NCI-H345 (cell line): ENCODE measurements around the gene SLU7.

Experiments
- DNase-seq: peaks from one replicate; lab custom pipeline; 2025; lab: John Stamatoyannopoulos, UW

The SLU7 gene

DNA sequence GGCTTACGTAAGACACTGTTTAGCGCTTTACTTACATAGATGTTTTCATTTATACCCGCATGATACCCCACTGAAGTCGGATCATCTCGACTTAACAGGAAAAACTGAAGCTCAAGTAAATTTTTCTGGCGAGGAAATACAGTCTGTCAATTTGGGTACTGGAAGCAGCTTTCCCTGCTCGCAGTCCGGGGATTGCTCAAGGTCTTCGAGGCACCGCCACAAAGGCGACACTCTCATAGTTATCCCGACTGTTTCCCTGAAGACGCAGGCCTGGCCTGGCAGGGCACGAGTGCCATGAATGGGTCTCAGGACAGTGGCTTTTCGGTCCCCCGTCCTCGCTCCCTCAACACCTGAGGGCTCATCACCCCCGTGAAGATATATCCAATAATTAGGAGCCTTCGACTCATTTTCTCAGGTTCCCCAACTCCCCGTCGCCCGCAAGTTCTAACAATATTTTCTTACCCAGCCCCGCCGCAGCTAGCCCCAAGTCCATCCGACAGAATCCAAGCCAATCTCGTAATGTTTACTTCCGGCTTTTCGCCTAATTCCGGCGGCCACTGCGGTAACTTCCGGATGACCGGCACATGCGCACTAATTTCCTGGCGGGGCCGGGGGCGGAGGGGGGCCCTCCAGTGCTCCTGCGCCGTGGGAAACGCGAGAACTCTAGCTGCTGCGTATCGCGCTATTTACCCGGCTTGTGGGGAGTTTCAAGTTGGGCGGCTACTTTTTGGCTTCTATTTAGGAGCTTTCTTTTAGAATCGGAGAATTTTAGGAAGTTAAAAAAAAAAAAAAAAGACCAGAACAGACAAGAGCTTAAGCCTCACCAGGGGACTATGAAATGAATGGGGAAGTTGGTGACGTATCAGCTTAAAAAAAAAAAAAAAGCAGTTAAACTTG is at the start of gene SLU7:
Gene SLU7, minus strand, starts transcription at position 521 of the 897 bp plus-strand sequence. CDS start 3,787 bp downstream, outside the sequence.
- DNase-seq: peak; percentile 95

DNA sequence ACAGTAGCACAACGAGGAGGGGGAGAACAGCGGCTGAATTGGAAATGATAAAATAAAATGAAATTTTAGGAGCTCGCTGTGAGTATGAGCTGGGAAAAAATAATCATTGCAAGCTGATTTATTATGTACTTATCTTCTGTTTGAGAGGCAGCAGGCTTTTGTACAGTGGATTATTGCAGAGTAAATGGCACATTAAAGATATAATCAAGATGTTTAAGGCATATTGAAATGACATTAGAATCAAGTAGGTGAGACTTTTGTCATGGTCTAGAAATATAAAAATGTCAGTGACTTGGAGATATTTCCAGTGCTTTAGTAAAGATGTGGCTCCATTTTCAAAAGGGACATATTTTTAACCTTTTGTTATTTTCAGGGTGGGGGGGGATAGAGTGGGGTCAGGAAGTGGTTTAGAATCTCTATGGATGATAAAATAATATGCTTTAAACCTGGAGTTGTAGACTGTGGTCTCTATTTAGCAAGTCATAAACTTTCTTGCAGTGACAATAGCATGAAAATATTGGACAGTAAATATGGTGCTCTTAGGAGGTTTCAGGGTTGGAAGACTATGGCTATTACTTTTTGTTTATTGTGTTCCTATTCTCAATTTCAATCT is 49.6 kb upstream of the SLU7 start:
- DNase-seq: no peak

DNA sequence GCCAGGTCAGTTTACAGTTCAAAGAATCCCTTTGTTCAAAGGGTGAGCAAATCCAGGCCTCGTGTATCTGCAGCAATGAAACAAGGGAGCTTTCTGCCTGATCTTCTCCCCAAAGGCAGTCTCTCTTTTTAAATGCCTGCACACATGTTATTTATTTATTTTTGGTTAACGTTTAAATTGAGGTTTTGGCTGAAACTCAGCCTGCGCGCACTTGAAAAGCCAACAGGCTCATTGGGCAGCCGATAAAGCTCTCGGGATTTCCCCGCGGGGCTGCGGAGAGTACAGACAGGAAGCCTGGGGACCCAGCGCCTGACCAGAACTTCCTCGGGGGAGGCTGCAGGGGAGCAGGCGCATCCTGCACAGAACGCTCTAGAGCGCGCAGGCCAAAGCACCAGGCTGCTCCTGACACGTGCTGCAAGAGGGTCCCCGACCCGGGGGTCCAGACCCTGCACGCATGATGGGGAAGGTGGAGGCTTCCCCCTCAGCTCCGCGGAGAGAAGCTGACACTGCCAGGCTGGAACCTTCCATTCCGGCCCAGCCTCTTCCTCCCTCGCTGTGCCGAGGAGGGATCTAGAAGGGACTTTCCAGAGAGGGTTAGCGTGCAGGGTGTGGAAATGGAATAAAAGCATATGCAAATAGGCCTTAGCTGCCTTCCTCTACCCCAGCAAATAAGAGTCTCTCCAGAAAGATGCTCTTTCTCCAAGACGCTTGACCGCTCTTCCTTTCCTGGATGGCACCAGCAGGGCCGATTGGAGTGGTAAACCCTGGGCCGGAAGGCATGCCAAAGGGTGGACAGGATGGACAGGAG is 48.9 kb upstream of the SLU7 start:
- no peak for DNase-seq

DNA sequence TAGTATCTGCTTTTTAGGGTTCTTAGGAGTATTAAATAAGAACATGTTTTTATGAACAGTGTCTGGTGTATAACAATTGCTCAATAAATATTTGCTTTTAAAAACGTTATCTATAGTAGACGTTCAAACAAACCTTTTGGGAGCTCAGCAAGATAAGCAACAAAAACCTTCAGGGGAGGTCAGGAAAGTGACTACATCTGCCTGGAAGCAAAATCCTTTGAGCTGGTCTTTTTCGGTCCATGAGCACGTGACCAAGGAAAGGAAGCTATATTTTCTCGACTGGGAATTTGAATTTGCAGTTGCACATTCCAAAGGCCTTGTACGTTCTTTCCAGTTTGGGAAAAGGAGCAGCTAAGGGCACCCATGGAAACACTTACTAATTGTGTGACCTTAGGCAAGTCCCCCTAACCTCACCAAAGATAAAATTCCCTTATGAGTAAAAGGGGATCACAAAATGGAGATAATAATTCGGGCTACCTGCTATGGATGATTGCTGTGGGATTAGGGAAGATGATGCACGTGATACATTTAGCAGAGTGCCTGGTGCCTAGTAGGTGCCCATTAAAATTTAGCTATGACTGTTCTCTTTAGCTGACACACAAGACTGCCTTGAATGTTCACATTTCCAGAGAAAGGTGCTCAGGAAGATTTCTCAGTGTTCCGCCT is 48.1 kb upstream of the SLU7 start:
- DNase-seq: no peak

DNA sequence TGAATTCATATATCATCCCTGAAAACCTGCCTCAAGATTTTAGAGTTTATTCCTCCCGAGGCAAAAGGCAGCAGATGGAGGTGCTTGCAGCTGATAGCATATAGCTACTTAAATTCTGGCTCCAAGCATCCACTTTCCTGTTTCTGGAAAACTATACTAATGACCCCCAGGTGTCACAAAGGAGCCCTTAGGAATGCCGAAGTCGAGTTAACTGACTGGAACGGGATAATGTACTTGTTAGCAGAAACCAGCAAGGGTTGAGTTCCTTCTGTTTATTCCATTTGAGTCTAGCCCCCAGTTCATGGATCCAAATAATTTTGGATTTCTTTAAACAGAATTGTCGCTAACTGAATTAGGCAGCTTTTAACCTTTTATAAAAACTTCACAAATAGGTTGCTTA is 47.2 kb upstream of the SLU7 start:
- no peak for DNase-seq

DNA sequence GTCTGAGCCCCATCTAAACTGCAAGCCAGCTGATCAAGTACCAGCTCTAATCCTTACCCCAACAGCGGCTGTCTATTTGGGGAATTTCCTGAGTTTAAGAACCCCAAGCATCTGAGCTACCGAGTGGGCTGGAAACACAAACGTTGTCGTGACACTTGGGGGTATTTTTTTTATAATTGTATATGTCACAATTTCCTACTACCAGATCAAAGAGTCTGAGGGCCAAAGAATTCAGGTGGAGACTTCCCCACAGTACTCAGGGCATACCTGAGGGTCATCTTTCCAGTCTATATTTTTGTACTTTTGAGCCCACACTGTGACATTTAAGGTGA is 45.6 kb upstream of the SLU7 start:
- no peak for DNase-seq

DNA sequence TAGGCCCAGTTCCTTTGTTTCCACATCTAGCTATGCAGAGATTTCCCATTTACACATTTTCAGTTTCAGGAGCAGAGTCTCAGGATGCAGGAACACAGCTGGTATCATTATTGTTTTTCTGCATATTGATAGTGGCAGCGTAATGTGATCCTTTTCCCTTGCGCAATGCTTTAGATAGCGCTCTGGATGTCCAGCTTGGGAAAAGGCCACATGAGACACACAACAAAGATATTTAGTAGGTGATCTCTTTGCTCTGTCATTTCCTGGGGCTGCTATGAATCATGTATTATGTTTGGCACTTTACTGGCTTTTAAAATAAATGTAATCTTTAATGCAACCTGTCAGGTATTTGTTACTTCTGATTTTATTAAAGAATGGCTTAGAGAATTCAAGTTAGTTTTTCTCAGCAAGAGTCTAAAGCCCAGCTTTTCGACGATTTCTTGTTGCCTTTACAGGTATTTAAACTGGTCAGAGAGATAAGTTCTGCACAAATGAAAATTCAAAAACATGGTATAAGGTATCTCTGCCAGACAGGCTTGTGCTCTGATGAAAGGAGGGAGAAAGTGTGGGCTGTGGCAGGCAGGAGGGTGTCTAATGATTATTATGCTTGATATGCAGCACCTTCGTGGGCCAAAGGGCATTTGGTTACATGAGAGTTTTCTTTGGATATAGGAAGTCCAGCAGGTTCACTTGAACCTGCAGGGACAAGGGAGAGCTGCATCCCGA is 45.0 kb upstream of the SLU7 start:
- DNase-seq: peak; percentile 2

DNA sequence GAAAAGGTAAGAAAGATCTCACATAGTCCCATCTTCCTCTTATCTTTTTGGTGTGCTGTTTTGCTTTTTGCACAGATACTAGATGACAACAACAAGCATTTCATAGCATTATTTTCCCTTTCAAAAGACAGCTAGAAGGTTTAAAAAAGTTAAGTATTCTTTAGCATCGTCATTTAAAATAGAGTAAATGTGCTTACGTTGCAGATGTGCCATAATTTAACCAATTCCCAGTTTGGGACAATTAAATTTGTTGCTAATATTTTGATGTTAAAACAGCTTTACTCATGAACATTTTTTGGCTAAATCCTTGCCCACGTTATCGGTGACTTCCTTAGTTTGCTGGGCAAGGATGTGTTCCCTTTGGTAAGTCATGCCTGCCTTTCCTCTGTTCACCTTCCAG is 44.3 kb upstream of the SLU7 start:
- DNase-seq: no peak

DNA sequence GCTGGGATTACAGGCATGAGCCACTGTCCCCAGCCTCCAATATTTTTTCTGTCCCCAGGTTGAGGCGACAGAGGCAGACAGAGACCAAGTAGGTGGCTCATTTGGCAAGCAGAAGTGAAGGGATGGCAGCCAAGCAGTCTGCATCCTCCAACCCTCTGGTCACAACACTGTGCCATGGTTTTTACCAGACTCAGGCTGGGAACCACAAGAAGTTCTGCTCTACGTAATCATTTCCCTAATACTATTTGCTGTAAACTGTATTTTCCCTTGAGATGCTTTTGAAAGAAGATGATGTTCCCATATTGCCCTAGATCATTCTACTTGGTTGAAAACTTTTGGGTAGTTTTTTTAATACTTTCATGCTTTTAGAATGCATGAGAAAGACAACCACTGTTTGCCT is 43.3 kb upstream of the SLU7 start:
- DNase-seq: no peak

DNA sequence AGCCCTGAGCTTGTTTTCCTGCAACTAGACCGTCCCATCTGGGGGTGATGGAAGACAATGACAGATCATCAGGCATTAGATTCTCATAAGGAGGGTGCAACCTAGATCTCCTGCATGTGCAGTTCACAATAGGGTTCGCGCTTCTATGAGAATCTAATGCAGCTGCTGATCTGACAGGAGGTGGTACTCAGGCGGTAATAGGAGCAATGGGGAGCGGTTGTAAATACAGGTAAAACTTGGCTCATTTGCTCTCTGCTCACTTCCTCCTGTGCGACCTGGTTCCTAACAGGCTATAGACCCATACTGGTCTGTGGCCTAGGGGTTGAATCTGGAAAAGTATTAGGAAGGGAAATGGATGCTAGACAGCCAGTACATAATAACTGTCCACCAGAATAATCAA is 42.5 kb upstream of the SLU7 start:
- no peak for DNase-seq

DNA sequence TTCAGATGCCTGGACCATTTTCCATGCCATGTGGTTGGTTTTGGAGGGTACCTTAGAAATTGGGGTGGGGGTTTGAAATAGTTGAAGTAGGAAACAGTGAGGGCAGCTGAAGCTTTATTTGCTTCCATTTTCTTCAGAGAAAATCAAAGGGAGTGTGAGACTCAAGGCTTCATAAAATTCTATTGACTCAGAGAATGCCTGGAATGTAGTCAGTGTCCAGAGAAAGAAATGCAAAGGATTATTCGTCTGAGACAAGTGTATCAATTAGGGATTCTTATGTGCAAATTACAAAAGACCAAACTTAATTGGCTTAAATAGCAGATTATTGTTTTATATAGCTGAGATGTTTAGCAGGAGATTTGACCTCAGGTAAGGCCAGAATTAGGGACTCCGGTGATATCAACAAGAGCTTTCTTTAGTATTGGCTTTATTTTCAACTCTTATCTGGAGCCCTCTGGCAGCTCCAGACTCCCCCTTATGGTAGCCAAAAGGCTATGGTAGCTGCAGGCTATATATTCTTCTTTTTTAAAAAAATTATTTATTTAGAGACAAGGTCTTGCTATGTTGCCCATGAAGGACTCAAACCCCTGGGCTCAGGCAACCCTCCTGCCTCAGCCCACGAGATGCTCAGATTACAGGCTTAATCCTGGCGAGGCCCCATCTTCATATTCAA is 41.6 kb upstream of the SLU7 start:
- no peak for DNase-seq

DNA sequence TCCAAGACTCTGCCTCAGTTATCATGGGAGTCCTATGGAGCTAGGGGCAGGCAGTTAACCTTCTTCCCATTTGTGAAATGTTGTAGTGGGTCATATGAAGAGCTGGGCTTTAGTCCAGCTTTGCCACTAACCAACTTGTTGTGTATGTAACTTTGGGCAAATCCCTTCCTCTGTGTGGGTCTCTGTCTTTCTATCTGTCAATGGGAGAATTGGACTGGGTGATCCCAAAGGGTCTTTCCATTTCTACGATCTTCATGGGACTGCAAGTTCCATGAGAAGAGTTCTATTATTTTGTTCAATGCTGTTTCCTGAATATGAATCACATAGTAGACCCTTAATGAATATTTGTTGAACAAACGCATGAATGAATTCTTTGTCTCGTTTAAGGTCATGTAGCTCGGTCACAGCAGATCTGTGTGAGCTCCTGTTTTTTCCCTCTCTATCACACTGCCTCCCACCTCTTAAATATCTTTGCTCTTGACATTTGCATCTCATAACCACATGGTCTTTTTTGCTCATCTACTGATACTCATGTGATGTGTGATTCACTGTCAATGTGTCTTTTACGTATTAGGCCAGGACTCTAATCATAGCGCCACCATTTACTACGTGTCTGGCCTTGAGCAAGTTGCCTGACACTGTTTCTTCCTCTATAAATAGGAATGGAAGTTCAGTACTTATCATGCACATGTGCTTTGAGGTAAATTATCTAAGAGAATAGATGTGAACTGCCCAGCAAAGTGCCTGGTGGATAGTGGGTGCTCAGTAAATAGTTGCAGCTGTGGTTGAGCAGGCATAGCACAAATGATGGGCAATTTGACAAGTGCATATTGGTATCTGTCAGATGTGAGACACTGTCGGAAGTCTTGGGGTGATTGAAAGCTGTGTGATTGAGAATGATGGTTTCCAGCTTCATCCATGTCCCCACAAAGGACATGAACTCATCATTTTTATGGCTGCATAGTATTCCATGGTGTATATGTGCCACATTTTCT is 40.2 kb upstream of the SLU7 start:
- no peak for DNase-seq

DNA sequence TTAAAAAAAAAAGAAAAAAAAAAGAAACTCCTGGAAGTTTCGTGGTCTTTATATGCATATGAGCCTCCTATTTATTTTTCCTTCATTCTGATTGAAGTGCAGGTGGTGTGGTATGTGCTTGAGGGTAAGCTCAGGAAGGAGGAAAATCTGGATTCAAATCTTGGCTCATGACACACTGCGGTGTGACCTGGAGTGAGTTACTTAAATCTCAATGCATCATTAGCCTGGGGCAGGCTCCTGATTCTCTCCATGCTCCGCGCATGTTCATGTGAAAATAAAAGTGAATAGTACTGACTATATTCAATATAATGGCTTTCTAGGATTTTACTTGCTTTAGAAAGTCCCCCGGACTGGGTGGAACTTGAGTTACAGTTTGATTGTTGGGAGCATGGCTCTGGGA is 38.4 kb upstream of the SLU7 start:
- DNase-seq: no peak

DNA sequence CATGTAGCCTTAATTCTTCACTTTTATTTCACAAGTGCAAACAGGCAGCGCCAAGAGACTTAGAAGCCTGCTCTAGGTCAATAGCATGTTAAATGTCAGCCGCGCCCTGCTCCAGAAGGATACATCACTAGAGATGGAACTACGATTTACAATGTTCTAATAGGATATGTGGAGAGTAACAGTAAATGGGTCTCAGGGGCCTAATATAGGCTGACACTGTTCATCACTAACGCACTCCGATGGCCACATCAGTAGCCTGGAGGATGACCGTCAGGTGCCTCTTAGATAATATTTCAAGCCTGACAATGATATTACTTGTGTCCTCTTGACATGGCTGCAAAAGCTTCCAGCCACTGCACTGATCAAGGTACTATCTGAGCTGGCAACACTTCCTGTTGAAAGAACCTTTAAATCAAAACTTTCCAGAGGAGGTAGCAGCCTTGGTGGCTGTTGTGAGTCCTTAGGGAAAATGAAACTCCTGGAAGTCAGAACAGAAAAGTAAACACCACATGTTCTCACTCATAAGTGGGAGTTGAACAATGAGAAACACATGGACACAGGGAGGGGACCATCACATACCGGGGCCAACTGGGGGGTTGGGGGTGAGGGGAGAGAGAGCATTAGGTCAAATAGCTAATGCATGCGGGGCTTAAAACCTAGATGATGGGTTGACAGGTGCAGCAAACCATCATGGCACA is 37.7 kb upstream of the SLU7 start:
- DNase-seq: no peak

DNA sequence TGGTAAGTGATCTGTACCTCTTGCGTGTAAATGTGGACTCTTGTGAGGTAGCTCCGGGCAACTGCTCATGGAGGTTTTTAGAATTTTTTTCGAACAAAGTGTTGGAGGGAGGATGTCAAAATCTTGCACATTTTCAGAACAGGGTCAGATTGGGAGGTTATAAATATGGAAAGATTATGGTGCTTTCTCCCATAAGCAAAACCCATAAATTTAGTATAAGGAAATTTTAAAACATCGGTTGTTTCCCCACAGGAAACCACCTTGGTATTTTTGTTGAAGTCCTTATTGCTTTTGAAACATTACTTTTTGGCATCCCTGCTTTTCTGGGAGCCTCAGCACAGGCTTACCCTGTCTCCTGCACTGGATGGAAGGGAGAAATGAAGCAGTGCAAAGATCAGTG is 36.7 kb upstream of the SLU7 start:
- no peak for DNase-seq

DNA sequence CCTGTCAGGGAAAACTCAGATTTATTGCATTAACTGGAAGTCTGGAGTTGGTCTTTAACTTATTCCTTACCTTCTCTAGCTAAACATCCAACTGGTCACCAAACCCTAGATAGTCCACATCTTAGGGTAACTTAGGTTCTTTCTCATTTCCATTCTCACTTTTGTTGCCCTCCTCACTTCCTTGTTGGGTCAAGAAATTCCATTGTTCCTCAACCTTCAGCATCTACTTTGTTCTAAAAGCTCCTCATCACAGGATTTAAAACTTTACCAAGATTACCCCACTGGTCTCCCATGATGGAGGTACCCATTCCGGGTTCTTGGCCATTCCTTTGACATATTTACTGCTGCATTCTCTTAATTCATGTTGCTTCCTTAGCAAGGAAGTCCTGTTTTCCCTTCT is 34.9 kb upstream of the SLU7 start:
- DNase-seq: no peak

DNA sequence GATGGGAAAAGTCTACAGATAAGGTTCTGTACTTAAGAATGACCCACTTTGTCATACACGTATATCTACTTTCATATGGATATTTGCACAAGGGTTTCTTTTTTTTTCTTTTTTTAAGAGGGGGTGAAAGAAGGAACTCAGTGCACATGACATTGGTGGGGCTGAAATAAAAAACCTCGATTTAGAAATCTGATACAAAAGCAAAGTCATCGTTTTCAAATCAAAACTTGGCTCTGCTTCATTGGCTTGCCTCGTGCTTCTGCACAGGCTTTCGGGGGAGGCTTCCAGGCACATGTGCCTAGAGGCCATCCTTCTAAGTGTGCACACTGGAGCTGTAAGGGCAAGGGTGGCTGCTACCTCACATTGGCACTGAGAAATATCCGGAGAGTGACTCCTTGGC is 33.9 kb upstream of the SLU7 start:
- no peak for DNase-seq

DNA sequence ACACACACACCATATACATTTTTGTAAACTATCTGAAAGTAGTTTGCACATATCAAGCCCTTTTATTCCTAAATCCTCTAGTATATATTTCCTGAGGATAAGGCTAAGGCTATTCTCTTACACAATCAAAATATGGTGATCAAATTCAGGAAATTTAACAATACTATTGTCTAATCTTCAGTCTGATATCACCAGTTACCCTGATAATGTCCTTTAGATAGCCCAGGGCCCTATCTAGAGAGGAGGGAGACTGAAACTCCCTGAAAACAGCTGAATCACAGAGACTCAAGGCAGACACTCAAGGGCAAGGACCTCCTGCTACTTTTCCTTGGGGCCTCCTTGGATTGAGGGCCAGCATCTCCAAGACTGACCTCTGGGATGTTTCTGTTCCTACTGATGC is 33.2 kb upstream of the SLU7 start:
- DNase-seq: no peak

DNA sequence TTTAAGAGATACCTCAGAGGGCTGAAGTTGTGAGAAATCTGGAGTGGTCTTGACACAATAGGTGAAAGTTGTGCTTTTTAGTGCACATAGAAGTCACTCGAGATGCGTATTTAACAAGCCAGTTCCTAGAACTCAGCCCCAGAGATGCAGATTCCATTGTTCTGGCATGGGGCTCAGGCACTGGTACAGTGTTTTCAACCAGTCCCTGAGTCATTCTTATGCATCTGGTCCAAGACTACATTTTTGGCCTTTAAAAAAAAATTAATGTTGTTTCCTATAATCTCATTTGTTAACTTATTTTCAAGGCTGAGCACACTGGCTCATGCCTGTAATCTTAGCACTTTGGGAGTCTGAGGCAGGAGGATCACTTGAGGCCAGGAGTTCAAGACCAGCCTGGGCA is 32.4 kb upstream of the SLU7 start:
- no peak for DNase-seq
